Mesendoderm (in vitro differentiated cells): Measurements from ENCODE around the gene BNIP5.
A peak's percentile ranks its signal among the peaks of the same experiment; 100 is the strongest.

Source experiments
- DNase-seq: peaks from one replicate; pipeline ENCODE4 v3.0.0; 2013
- H2AK5ac ChIP-seq: 2 replicates; pipeline ENCODE4 v1.6.1; 2013; ENCODE audit warnings: low read length, inconsistent platforms
- H2BK120ac ChIP-seq: 2 replicates; pipeline ENCODE4 v1.6.1; 2013; ENCODE audit warnings: low read depth, mild to moderate bottlenecking, low read length, moderate library complexity, mixed read lengths
- H2BK15ac ChIP-seq: replicated peaks from 2 replicates; pipeline ENCODE4 v1.6.1; 2013; ENCODE audit warnings: low read depth, mild to moderate bottlenecking, moderate library complexity
- H2BK5ac ChIP-seq: 2 replicates; pipeline ENCODE4 v1.6.1; 2013; ENCODE audit warnings: low read length, inconsistent platforms
- H3K18ac ChIP-seq: 2 replicates; pipeline ENCODE4 v1.6.1; 2013; ENCODE audit warnings: mild to moderate bottlenecking, low read length, mixed read lengths
- H3K23ac ChIP-seq: one replicate; pipeline ENCODE4 v1.6.1; 2013; ENCODE audit warnings: low read length
- H3K27ac ChIP-seq: 2 replicates; pipeline ENCODE4 v1.5.1; 2013; ENCODE audit warnings: low read depth, mild to moderate bottlenecking, inconsistent platforms, low read length, moderate library complexity
- H3K27me3 ChIP-seq: 2 replicates; pipeline ENCODE4 v1.6.1; 2013; ENCODE audit warnings: low read length, control low read depth, mild to moderate bottlenecking, inconsistent platforms; ENCODE audit not compliant: insufficient read depth, poor library complexity
- H3K36me3 ChIP-seq: 2 replicates; pipeline ENCODE4 v1.6.1; 2013; ENCODE audit warnings: low read length, inconsistent platforms; ENCODE audit not compliant: control insufficient read depth, insufficient read depth
- H3K4ac ChIP-seq: one replicate; pipeline ENCODE4 v1.6.1; 2013; ENCODE audit warnings: low read depth, mild to moderate bottlenecking, low read length, moderate library complexity
- H3K4me1 ChIP-seq: 2 replicates; pipeline ENCODE4 v1.6.1; 2013; ENCODE audit warnings: low read depth, low read length, inconsistent platforms; ENCODE audit not compliant: control insufficient read depth
- H3K4me2 ChIP-seq: 2 replicates; pipeline ENCODE4 v1.6.1; 2013; ENCODE audit warnings: low read length
- H3K4me3 ChIP-seq: 2 replicates; pipeline ENCODE4 v1.5.1; 2013; ENCODE audit warnings: mild to moderate bottlenecking, low read length
- H3K56ac ChIP-seq: one replicate; pipeline ENCODE4 v1.6.1; 2013; ENCODE audit warnings: low read length
- H3K79me1 ChIP-seq: 2 replicates; pipeline ENCODE4 v1.6.1; 2013; ENCODE audit warnings: low read length, inconsistent platforms
- H3K79me2 ChIP-seq: 2 replicates; pipeline ENCODE4 v1.6.1; 2013; ENCODE audit warnings: mild to moderate bottlenecking, low read length; ENCODE audit not compliant: control insufficient read depth, insufficient read depth
- H3K9ac ChIP-seq: 2 replicates; pipeline ENCODE4 v1.6.1; 2013; ENCODE audit warnings: low read length, inconsistent platforms
- H4K5ac ChIP-seq: one replicate; pipeline ENCODE4 v1.6.1; 2013; ENCODE audit warnings: low read length
- H4K8ac ChIP-seq: one replicate; pipeline ENCODE4 v1.6.1; 2013; ENCODE audit warnings: low read depth, mild to moderate bottlenecking, control low read depth, low read length, moderate library complexity
- WGBS: extraction: QIAGEN DNeasy Blood & Tissue Kit; methylation state at CpG from one replicate; pipeline ENCODE4 v1.1.7; 2013; ENCODE audit warnings: low lambda C conversion rate, missing lambda C conversion rate; ENCODE audit not compliant: insufficient coverage; ENCODE audit errors: extremely low coverage; 5-methylcytosine and 5-hydroxymethylcytosine counted together

BNIP5 gene

GRCh38 chr6:36323062-36323461 lies 13.6 kb downstream of the BNIP5 start:
- Histone ChIP-seq H3K27ac (no peak overlapping the region), H3K79me1 (no peaks in the 10 kb centered on the region), H3K18ac (no peak overlapping the region), H2BK120ac (no peak overlapping the region), H3K56ac (no peak overlapping the region), H3K4me3 (no peak overlapping the region), H4K5ac (no peak overlapping the region), H3K4me1 (peaks cover 2% of the 10 kb centered on the region), H3K9ac (no peak overlapping the region), H3K36me3 (no peaks in the 10 kb centered on the region), H3K4me2 (no peak overlapping the region), H2AK5ac (no peak overlapping the region), H4K8ac (no peak overlapping the region), H2BK15ac (no peak overlapping the region), H3K27me3 (no peaks in the 10 kb centered on the region), H3K79me2 (no peaks in the 10 kb centered on the region), H2BK5ac (no peak overlapping the region), H3K23ac (no peak overlapping the region), H3K4ac (no peak overlapping the region)
- DNase-seq: peak; percentile 53
- no CpG with 5 or more reads among the region's 8 CpGs for WGBS

- Histone ChIP-seq H3K79me2 (no peaks in the 10 kb centered on the region), H4K5ac (no peak overlapping the region), H3K79me1 (no peaks in the 10 kb centered on the region), H4K8ac (no peak overlapping the region), H3K9ac (no peak overlapping the region), H3K4me1 (peaks cover 2% of the 10 kb centered on the region), H3K4me2 (no peak overlapping the region), H3K36me3 (no peaks in the 10 kb centered on the region), H3K18ac (no peak overlapping the region), H3K27me3 (no peaks in the 10 kb centered on the region), H3K4ac (no peak overlapping the region), H2BK120ac (no peak overlapping the region), H3K23ac (no peak overlapping the region), H3K4me3 (no peak overlapping the region), H2BK5ac (no peak overlapping the region), H3K56ac (no peak overlapping the region), H3K27ac (no peak overlapping the region), H2BK15ac (no peak overlapping the region), H2AK5ac (no peak overlapping the region)
- no CpG with 5 or more reads among the region's 3 CpGs for WGBS
- DNase-seq: no peak
These were observed 14.1 kb downstream of the BNIP5 start for GRCh38 chr6:36322591-36322990.

GRCh38 chr6:36320475-36320874 lies 16.2 kb downstream of the BNIP5 start:
- no peak overlapping the region for H4K8ac ChIP-seq
- no peak overlapping the region for H3K27ac ChIP-seq
- H3K79me1 ChIP-seq: no peaks in the 10 kb centered on the region
- H2BK5ac ChIP-seq: no peak overlapping the region
- DNase-seq: no peak
- no peak overlapping the region for H3K4ac ChIP-seq
- peaks cover 2% of the 10 kb centered on the region for H3K4me1 ChIP-seq
- no peak overlapping the region for H3K4me2 ChIP-seq
- H2BK15ac ChIP-seq: no peak overlapping the region
- no peak overlapping the region for H2BK120ac ChIP-seq
- no CpG with 5 or more reads among the region's 11 CpGs for WGBS
- H2AK5ac ChIP-seq: no peak overlapping the region
- no peaks in the 10 kb centered on the region for H3K36me3 ChIP-seq
- no peak overlapping the region for H3K9ac ChIP-seq
- no peaks in the 10 kb centered on the region for H3K27me3 ChIP-seq
- H4K5ac ChIP-seq: no peak overlapping the region
- H3K56ac ChIP-seq: no peak overlapping the region
- H3K23ac ChIP-seq: no peak overlapping the region
- no peak overlapping the region for H3K18ac ChIP-seq
- no peaks in the 10 kb centered on the region for H3K79me2 ChIP-seq
- no peak overlapping the region for H3K4me3 ChIP-seq

GRCh38 chr6:36319821-36320220 lies 16.9 kb downstream of the BNIP5 start:
- Histone ChIP-seq H4K8ac (no peak overlapping the region), H3K4me3 (no peak overlapping the region), H3K27ac (no peak overlapping the region), H3K23ac (no peak overlapping the region), H3K18ac (no peak overlapping the region), H2BK120ac (no peak overlapping the region), H3K79me1 (no peaks in the 10 kb centered on the region), H3K27me3 (no peaks in the 10 kb centered on the region), H2AK5ac (no peak overlapping the region), H3K56ac (no peak overlapping the region), H2BK5ac (no peak overlapping the region), H2BK15ac (no peak overlapping the region), H3K4me2 (no peak overlapping the region), H4K5ac (no peak overlapping the region), H3K4me1 (peaks cover 2% of the 10 kb centered on the region), H3K79me2 (no peaks in the 10 kb centered on the region), H3K9ac (no peak overlapping the region), H3K4ac (no peak overlapping the region), H3K36me3 (no peaks in the 10 kb centered on the region)
- no peak for DNase-seq
- WGBS: no CpG with 5 or more reads among the region's 2 CpGs

GRCh38 chr6:36319436-36319762 lies 17.3 kb downstream of the BNIP5 start:
- Histone ChIP-seq H3K4me2 (no peak overlapping the region), H3K79me2 (no peaks in the 10 kb centered on the region), H3K27me3 (no peaks in the 10 kb centered on the region), H2AK5ac (no peak overlapping the region), H3K23ac (no peak overlapping the region), H3K4ac (no peak overlapping the region), H3K36me3 (no peaks in the 10 kb centered on the region), H3K27ac (no peak overlapping the region), H4K8ac (no peak overlapping the region), H2BK15ac (no peak overlapping the region), H3K9ac (no peak overlapping the region), H2BK5ac (no peak overlapping the region), H3K56ac (no peak overlapping the region), H2BK120ac (no peak overlapping the region), H4K5ac (no peak overlapping the region), H3K4me1 (peaks cover 2% of the 10 kb centered on the region), H3K79me1 (no peaks in the 10 kb centered on the region), H3K18ac (no peak overlapping the region), H3K4me3 (no peak overlapping the region)
- no CpG with 5 or more reads among the region's 9 CpGs for WGBS
- no peak for DNase-seq

GRCh38 chr6:36318690-36319435 lies 17.8 kb downstream of the BNIP5 start:
- H3K4ac ChIP-seq: no peak overlapping the region
- H2BK15ac ChIP-seq: no peak overlapping the region
- H4K8ac ChIP-seq: no peak overlapping the region
- H3K27me3 ChIP-seq: no peaks in the 10 kb centered on the region
- no peak overlapping the region for H3K4me3 ChIP-seq
- H2BK5ac ChIP-seq: no peak overlapping the region
- no peak overlapping the region for H3K18ac ChIP-seq
- no peaks in the 10 kb centered on the region for H3K36me3 ChIP-seq
- H3K4me2 ChIP-seq: no peak overlapping the region
- peaks cover 2% of the 10 kb centered on the region for H3K4me1 ChIP-seq
- no peak overlapping the region for H3K23ac ChIP-seq
- no CpG with 5 or more reads among the region's 6 CpGs for WGBS
- no peak overlapping the region for H3K56ac ChIP-seq
- no peak for DNase-seq
- H4K5ac ChIP-seq: no peak overlapping the region
- no peaks in the 10 kb centered on the region for H3K79me2 ChIP-seq
- no peak overlapping the region for H2AK5ac ChIP-seq
- no peaks in the 10 kb centered on the region for H3K79me1 ChIP-seq
- H3K27ac ChIP-seq: no peak overlapping the region
- H2BK120ac ChIP-seq: no peak overlapping the region
- no peak overlapping the region for H3K9ac ChIP-seq
